ENCODE results near the gene CMIP.

The CMIP gene

GRCh38 chr16:81748476-81749198 lies 304.0 kb downstream of the CMIP start:
- no peak for DNase-seq (ENCODE audit: low read depth)

DNA sequence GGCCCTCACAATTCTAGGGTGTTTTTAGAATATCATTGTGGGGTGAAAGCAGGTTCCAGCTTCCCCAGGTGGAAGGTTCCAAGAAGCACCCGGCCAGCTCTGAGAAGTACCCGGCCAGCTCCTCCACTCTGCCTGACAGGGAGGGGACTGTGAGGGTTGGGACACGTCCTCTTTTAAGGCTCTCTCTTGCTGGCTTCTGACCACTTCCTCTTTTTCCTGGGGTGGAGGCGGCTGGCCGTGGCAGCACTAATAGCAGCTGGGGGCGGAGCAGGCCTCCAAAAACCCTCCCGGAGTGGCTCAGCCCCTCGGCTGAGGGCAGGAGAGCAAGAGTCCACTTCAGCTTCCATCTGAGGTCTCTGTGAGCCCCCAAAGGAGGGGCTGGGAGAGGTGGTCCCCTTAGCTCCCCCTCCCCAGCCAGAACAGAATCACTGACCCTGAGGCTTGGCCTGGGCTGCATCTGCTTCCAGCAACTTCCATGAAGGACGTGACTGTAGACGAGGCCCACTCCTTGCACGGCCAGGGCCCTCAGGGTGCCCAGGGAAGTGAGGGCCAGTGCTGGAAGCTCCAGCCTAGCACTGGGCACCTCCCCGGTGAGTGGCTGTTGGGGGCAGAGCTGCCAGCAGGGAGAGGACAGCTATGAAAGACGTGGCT lies 307.7 kb downstream of the CMIP start:
- no peak for DNase-seq (ENCODE audit: low read depth)

DNA sequence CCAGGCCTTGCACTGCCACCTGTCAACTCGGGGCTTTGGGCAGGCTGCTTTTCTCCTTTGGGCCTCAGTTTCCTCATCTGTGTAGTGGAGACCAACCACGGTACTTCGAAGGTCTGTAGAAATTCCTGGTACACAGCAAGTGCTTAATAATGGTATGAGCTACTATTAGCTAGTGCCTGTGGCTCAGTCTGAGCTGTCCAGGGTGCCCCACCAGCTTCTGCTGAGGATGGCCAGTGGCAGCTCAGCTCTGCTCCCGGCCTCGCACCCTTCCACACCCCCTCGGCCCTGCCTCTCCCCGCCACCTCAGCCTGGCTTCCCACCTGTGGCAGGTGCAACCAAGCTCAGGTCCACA lies 308.2 kb downstream of the CMIP start:
- DNase-seq (ENCODE audit: low read depth), result no peak

DNA sequence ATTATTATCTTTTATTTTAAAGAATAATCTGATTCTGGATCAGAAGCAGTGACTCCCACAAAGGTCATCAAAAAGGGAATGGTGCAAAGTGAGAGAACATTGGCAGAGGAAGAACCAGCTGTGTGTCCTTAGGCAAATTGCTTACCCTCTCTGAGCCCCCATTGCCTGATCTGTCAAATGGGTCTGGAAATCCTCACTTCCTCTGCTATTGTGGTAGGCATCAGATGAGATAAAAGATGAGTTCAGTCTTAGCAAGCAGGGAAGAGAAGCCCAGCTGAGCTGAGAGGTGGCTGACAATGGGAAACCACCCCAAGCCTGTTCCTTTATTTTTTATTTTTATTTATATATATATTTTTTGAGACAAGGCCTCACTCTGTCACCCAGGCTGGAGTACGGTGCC lies 310.2 kb downstream of the CMIP start:
- DNase-seq (ENCODE audit: low read depth), result no peak

GRCh38 chr16:81755915-81756614 lies 311.5 kb downstream of the CMIP start:
- no peak for DNase-seq (ENCODE audit: low read depth)

DNA sequence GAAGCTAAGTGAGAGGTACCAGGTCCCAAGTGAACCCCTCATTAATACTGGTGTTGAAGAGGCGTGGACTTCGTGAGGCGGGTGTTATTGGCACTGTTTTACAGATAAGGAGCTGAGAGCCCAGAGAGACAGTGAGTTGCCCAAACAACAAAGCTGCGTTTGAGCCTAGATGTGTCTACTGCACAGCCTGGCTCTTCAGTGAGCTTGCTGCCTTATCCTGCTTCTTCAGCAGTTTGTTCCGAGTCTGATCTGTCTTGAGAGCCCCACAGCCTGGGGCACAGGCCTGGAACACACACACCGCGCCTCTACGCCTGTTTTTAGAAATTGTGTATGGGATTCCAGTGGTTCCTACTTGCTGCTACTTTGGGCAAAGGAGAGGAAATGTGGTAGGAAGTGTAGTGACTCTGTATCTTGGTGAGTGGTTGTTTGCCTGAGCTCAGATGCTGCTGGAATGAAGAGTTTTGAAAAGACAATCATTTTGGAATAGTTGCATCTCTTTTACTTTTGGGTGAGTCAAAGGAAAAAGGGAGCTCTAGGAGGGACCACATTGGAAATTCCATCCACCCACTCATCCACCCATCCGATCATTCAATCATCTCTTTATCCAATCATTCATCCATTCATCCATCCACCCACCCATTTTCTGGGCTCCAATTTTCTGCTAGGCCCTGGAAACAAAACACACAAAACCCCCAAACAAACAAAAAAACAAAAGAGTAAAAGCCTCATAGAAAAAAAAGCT lies 312.2 kb downstream of the CMIP start:
- DNase-seq (ENCODE audit: low read depth), result no peak

- DNase-seq (ENCODE audit: low read depth), result no peak
Observed at GRCh38 chr16:81758376-81758775, 313.8 kb downstream of the CMIP start.
